ENCODE measurements around the gene TOMM20. TPM values are rescaled to one million over a fixed set of nuclear protein-coding genes. Genes with fewer than 3 reads are reported as not detected.
A peak's percentile ranks its signal among the peaks of the same experiment; 100 is the strongest.
"Not testable (repeated sequence)": the region's sequence is repeated elsewhere in the genome, so short reads cannot be mapped to it uniquely, and the experiment has no call there.

TOMM20 gene
- total RNA-seq, 1 donor from 2014 or later = 95.4 TPM

- DNase-seq = no peak
Measured at GRCh38 chr1:235101558-235102258, 26.9 kb downstream of the TOMM20 start.

- DNase-seq = peak; percentile 82
Measured at GRCh38 chr1:235100194-235100772, 28.4 kb downstream of the TOMM20 start.

DNA sequence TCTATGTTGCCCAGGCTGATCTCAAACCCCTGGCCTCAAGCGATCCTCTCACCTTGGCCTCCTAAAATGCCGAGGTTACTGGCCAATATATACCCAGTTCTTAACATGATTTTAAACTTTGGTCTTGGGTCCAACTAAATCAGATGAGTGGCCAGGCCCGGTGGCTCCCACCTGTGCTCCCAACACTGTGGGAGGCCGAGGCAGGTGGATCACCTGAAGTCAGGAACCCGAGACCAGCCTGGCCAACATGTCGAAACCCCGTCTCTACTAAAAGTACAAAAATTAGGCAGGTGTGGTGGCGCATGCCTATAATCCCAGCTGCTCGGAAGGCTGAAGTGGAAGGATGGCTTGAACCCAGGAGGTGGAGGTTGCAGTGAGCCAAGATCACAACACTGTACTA is 29.6 kb downstream of the TOMM20 start:
- DNase-seq = no peak

DNA sequence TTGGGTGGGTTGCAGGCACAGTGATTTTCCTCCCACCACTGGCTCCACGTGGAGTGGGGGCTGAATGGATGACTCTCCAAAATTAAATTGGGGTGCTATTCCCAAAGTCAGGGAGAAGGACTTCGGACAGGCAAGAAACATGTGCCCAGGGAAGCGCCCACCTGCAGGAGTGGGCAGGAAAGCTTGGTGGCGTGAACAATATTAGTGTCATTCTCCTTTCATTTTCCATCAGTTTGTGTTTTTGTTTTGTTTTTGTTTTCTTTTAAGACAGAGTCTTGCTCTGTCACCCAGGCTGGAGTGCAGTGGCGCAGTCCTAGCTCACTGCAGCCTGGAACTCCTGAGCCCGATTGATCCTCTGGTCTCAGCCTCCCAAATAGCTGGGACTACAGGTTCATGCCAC is 30.1 kb downstream of the TOMM20 start:
- DNase-seq = no peak

DNA sequence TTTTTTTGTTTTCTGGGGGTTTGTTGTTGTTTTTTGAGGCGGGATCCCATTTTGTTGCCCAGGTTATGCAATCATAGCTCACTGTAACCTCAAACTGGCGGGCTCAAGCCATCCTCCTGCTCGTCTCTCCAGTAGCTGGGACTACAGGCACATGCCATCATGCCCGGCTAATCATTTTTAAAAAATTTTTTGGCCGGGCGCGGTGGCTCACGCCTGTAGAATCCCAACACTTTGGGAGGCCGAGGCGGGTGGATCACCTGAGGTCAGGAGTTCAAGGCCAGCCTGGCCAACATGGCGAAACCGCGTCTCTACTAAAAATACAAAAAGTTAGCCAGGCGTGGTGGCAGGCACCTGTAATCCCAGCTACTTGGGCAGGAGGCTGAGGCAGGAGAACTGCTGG is 31.1 kb downstream of the TOMM20 start:
- not testable (repeated sequence) for DNase-seq

DNA sequence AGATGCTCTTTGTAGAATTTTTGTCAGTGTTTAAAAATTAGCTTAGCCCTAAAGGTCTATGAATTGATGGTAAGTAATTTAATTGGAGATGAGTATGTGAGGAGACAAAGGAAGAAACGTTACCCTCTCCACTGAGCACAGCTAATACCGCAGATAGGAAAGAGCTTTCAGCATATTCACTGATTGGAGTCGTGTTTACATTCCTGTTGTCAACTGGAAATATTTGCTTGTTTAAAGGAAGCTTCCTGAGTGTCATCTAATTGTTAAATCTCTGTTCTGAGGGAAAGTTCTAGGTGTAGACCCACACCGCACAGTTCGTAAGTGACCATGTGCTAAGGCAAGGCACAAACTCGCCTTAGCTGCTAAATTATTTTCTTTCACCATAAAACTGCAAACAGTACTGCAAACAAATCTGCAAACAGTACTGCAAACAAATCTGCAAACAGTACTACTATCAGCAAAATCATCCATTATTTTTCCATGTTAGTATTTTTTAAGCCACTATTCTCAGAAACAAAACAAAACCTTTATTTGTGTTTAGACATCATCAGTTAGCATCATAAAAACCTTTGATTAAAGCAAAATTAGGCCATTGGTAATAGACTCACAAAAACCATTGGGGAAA is 32.6 kb downstream of the TOMM20 start:
- no peak for DNase-seq

- peak; percentile 91 for DNase-seq
Measured at GRCh38 chr1:235093696-235094592, 34.7 kb downstream of the TOMM20 start.

GRCh38 chr1:235093013-235093695 is 35.5 kb downstream of the TOMM20 start:
- DNase-seq = peak; percentile 86

DNA sequence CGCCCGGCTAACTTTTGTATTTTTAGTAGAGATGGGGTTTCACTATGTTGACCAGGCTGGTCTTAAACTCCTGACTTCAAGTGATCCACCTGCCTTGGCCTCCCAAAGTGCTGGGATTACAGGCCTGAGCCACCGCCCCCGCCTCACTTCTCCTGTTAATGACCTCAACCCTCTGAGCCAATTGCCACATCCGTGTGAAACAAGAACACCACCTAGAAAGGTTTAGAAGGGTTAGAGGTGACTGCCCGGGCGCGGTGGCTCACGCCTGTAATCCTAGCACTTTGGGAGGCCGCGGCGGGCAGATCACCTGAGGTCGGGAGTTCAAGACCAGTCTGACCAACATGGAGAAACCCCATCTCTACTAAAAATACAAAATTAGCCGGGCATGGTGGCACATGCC is 36.2 kb downstream of the TOMM20 start:
- DNase-seq = not testable (repeated sequence)

DNA sequence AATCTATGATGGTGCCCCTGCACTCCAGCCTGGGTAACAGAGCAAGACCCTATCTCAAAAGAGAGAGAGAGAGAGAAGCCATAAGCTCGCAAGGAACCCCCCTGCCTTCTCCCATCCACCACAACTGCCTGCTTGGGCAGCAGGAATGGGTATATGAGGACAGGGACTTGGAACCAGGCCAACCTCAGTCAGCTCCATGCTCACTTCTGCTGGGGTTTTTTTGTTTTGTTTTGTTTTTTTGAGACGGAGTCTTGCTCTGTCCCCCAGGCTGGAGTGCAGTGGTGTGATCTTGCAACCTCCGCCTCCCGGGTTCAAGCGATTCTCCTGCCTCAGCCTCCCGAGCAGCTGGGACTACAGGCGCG is 36.6 kb downstream of the TOMM20 start:
- not testable (repeated sequence) for DNase-seq

- not testable (repeated sequence) for DNase-seq
Measured at GRCh38 chr1:235091319-235092044, 37.2 kb downstream of the TOMM20 start.

DNA sequence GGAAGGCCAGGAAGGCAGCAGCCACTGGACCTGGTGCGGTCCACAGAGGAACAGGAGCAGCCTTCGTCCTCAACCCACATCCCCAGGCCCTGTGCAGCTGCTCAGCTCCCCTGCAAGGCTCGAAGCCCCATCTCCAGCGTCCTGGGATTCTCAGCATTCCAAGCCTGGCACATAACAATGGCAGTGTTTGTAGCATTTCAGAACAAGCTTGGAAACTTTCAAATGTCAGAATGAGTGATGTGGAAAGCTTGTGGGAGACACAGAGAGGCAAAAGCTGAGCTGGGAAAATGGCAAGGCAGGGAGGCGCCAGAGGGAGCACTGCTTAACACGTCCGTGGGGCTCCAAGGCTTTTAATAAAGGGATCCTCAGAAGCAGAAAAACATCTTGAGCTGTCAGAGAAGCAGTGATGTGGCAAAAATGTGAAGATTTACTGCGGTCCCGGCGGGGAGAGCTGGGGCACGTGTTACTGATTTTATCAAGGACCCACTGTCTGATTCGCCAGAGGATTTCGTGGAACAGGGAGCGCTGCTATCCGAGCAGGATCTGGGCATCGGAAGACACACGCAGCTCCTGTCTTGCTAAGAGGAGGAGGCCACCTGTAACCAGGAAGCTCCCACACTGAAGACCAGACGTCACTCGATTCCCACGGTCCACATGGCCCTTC is 38.1 kb downstream of the TOMM20 start:
- DNase-seq = peak; percentile 65

GRCh38 chr1:235088907-235089306 is 39.7 kb downstream of the TOMM20 start:
- no peak for DNase-seq

DNA sequence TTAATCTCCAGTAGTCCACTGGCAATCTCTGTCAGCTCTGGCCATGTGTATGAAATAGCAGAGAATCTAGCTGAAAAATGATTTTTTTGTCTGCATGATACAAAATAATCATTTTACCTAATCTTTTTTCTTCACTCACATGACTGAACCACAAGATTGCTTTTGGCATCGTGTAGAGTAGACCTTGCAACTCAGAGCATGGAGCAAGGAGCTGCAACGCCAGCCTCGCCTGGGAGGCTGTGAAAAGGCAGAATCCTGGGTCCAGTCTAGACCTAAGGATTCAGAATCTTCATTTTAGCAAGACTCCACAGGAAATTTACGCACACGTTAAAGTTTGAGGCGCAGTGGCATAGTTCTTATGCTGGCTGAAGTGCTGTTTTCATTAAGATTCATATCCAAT is 40.2 kb downstream of the TOMM20 start:
- DNase-seq = no peak

GRCh38 chr1:235087906-235088305 is 40.7 kb downstream of the TOMM20 start:
- DNase-seq = no peak

- not testable (repeated sequence) for DNase-seq
Measured at GRCh38 chr1:235085411-235086117, 43.1 kb downstream of the TOMM20 start.

DNA sequence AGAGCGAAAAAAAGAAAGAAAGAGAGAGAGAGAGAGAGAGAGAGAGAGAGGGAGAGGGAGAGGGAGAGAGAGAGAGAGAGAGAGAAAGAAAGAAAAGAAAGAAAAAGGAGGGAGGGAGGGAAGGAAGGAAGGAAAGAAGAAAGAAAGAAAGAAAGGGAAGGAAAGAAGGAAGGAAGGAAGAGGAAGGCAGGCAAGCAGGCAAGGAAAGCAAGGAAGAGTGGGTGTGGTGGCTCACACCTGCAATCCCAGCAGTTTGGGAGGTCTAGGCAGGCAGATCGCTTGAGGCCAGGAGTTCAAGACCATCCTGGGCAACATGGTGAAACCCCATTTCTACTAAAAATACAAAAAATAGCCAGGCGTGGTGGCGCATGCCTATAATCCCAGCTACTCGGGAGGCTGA is 47.8 kb downstream of the TOMM20 start:
- DNase-seq = not testable (repeated sequence)

GRCh38 chr1:235080297-235080657 is 48.4 kb downstream of the TOMM20 start:
- DNase-seq = not testable (repeated sequence)

DNA sequence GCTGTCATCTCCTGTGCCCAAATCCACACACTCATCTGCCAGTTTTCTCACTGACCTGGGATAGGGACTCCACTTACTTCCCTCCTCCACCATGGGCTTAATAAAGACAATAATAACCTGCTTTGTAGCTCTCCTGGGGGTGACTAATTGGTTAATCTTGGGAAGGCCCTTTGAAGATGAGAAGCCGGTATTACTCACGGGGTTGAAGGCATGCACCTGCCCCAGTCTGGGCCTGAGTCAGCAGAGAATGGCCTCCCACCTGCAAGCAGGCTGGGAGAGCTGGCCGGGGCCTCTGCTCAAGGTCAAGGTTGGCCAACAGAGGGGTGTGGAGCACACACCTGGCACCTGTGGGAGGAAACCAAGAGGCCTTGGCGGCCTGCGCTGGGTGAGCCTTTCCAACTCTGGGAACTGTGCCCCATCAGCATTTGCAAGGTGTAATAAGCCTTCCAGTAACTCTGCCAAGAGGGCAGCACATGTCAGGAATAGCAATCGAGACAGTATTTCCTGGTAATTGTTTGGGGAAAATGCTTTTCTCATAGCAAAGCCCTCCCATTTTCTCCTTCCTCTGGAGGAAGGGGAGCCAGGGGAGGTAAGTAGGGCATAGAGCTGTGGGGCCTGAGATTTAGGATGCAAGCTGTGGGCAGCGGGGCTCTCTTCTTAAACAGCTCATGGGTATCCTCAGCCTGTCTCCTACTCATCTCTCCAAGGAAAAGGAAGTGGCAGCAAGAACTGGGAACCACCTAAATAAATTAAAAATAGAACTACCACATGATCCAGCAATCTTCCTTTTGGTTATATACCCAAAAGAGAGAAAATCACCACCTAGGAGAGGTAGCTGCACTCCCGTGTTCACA is 49.0 kb downstream of the TOMM20 start:
- no peak for DNase-seq
